HEK293 (cell line): ENCODE results near the gene TRA2A.

Experiments
- GFI1B ChIP-seq: fragments of 450-650 bp; formaldehyde crosslinking; IDR thresholded peaks from 2 replicates; pipeline ENCODE4 v1.5.1; 2016; ENCODE audit warnings: missing biosample characterization, missing genetic modification characterization
- GLIS1 ChIP-seq: fragments of 450-650 bp; formaldehyde crosslinking; IDR thresholded peaks from 2 replicates; pipeline ENCODE4 v1.5.1; 2016; ENCODE audit warnings: missing biosample characterization, missing genetic modification characterization
- OVOL3 ChIP-seq: fragments of 450-650 bp; formaldehyde crosslinking; IDR thresholded peaks from 2 replicates; pipeline ENCODE4 v1.5.1; 2016; ENCODE audit warnings: missing biosample characterization, missing genetic modification characterization
- PRDM2 ChIP-seq: fragments of 450-650 bp; formaldehyde crosslinking; IDR thresholded peaks from 2 replicates; pipeline ENCODE4 v1.5.1; 2016; ENCODE audit warnings: missing biosample characterization, missing genetic modification characterization, borderline replicate concordance
- REPIN1 ChIP-seq: fragments of 450-650 bp; formaldehyde crosslinking; IDR thresholded peaks from 2 replicates; pipeline ENCODE4 v1.5.1; 2017; ENCODE audit warnings: missing biosample characterization, missing genetic modification characterization, low read depth
- YY1 ChIP-seq: fragments of 450-650 bp; formaldehyde crosslinking; IDR thresholded peaks from 2 replicates; pipeline ENCODE4 v1.5.1; 2018; ENCODE audit warnings: missing biosample characterization, missing genetic modification characterization
- ZBTB1 ChIP-seq: fragments of 450-650 bp; formaldehyde crosslinking; IDR thresholded peaks from 2 replicates; pipeline ENCODE4 v1.5.1; 2016; ENCODE audit warnings: missing biosample characterization, missing genetic modification characterization
- ZFHX2 ChIP-seq: fragments of 450-650 bp; formaldehyde crosslinking; conservative IDR thresholded peaks from 2 replicates; pipeline ENCODE4 v1.5.1; 2016; ENCODE audit warnings: missing biosample characterization, missing genetic modification characterization
- ZFP69B ChIP-seq: fragments of 450-650 bp; formaldehyde crosslinking; IDR thresholded peaks from 2 replicates; pipeline ENCODE4 v1.5.1; 2016; ENCODE audit warnings: missing biosample characterization, missing genetic modification characterization
- ZNF121 ChIP-seq: fragments of 450-650 bp; formaldehyde crosslinking; IDR thresholded peaks from 2 replicates; pipeline ENCODE4 v1.5.1; 2016; ENCODE audit warnings: missing biosample characterization, missing genetic modification characterization
- ZNF155 ChIP-seq: fragments of 450-650 bp; formaldehyde crosslinking; IDR thresholded peaks from 2 replicates; pipeline ENCODE4 v1.5.1; 2016; ENCODE audit warnings: missing biosample characterization, missing genetic modification characterization
- ZNF174 ChIP-seq: fragments of 450-650 bp; formaldehyde crosslinking; IDR thresholded peaks from 2 replicates; pipeline ENCODE4 v1.5.0; 2017; ENCODE audit warnings: missing biosample characterization, mild to moderate bottlenecking, missing genetic modification characterization
- ZNF175 ChIP-seq: fragments of 450-650 bp; formaldehyde crosslinking; IDR thresholded peaks from 2 replicates; pipeline ENCODE4 v1.5.1; 2016; ENCODE audit warnings: missing biosample characterization, missing genetic modification characterization
- ZNF2 ChIP-seq: fragments of 450-650 bp; formaldehyde crosslinking; IDR thresholded peaks from 2 replicates; pipeline ENCODE4 v1.5.1; 2016; ENCODE audit warnings: missing biosample characterization, missing genetic modification characterization
- ZNF214 ChIP-seq: fragments of 450-650 bp; formaldehyde crosslinking; IDR thresholded peaks from 2 replicates; pipeline ENCODE4 v1.5.1; 2017; ENCODE audit warnings: missing biosample characterization, mild to moderate bottlenecking, missing genetic modification characterization, borderline replicate concordance
- ZNF221 ChIP-seq: fragments of 450-650 bp; formaldehyde crosslinking; IDR thresholded peaks from 2 replicates; pipeline ENCODE4 v1.5.1; 2017; ENCODE audit warnings: missing biosample characterization, missing genetic modification characterization, borderline replicate concordance
- ZNF266 ChIP-seq: fragments of 450-650 bp; formaldehyde crosslinking; IDR thresholded peaks from 2 replicates; pipeline ENCODE4 v1.5.1; 2016; ENCODE audit warnings: missing biosample characterization, missing genetic modification characterization, low read depth
- ZNF423 ChIP-seq: fragments of 450-650 bp; formaldehyde crosslinking; IDR thresholded peaks from 2 replicates; pipeline ENCODE4 v1.5.1; 2016; ENCODE audit warnings: missing biosample characterization, missing genetic modification characterization
- ZNF433 ChIP-seq: fragments of 450-650 bp; formaldehyde crosslinking; IDR thresholded peaks from 2 replicates; pipeline ENCODE4 v1.5.1; 2016; ENCODE audit warnings: missing biosample characterization, missing genetic modification characterization, low read depth
- ZNF48 ChIP-seq: fragments of 450-650 bp; formaldehyde crosslinking; IDR thresholded peaks from 2 replicates; pipeline ENCODE4 v1.5.1; 2016; ENCODE audit warnings: missing biosample characterization, missing genetic modification characterization
- ZNF530 ChIP-seq: fragments of 450-650 bp; formaldehyde crosslinking; IDR thresholded peaks from 2 replicates; pipeline ENCODE4 v1.5.1; 2016; ENCODE audit warnings: low read depth, missing biosample characterization, missing genetic modification characterization
- ZNF548 ChIP-seq: fragments of 450-650 bp; formaldehyde crosslinking; IDR thresholded peaks from 2 replicates; pipeline ENCODE4 v1.5.1; 2016; ENCODE audit warnings: missing biosample characterization, missing genetic modification characterization
- ZNF585B ChIP-seq: fragments of 450-650 bp; formaldehyde crosslinking; IDR thresholded peaks from 2 replicates; pipeline ENCODE4 v1.5.1; 2016; ENCODE audit warnings: missing biosample characterization, missing genetic modification characterization
- ZNF600 ChIP-seq: fragments of 450-650 bp; formaldehyde crosslinking; IDR thresholded peaks from 2 replicates; pipeline ENCODE4 v1.5.1; 2016; ENCODE audit warnings: missing biosample characterization, missing genetic modification characterization
- ZNF670 ChIP-seq: fragments of 450-650 bp; formaldehyde crosslinking; IDR thresholded peaks from 2 replicates; pipeline ENCODE4 v1.5.1; 2016; ENCODE audit warnings: missing biosample characterization, missing genetic modification characterization, low read depth
- ZNF677 ChIP-seq: fragments of 450-650 bp; IDR thresholded peaks from 2 replicates; pipeline ENCODE4 v1.5.0; 2018; ENCODE audit warnings: missing biosample characterization, mild to moderate bottlenecking, missing genetic modification characterization, moderate library complexity
- ZNF707 ChIP-seq: fragments of 450-650 bp; formaldehyde crosslinking; IDR thresholded peaks from 2 replicates; pipeline ENCODE4 v1.5.1; 2016; ENCODE audit warnings: missing biosample characterization, missing genetic modification characterization
- ZNF747 ChIP-seq: fragments of 450-650 bp; formaldehyde crosslinking; IDR thresholded peaks from 2 replicates; pipeline ENCODE4 v1.5.1; 2016; ENCODE audit warnings: missing biosample characterization, missing genetic modification characterization
- ZNF830 ChIP-seq: fragments of 450-650 bp; IDR thresholded peaks from 2 replicates; pipeline ENCODE4 v1.5.0; 2018; ENCODE audit warnings: missing biosample characterization, missing genetic modification characterization, low read depth, mild to moderate bottlenecking, moderate library complexity
- ZNF837 ChIP-seq: fragments of 450-650 bp; formaldehyde crosslinking; IDR thresholded peaks from 2 replicates; pipeline ENCODE4 v1.5.1; 2016; ENCODE audit warnings: missing biosample characterization, missing genetic modification characterization
- ZSCAN23 ChIP-seq: fragments of 450-650 bp; formaldehyde crosslinking; IDR thresholded peaks from 2 replicates; pipeline ENCODE4 v1.5.1; 2016; ENCODE audit warnings: missing biosample characterization, missing genetic modification characterization
- TF ChIP-seq, protein P1 (sequence below): fragments of 450-650 bp; formaldehyde crosslinking; IDR thresholded peaks from 2 replicates; pipeline ENCODE4 v1.5.1; 2016; ENCODE audit warnings: missing biosample characterization, missing genetic modification characterization
- TF ChIP-seq, protein P2 (sequence below): fragments of 450-650 bp; formaldehyde crosslinking; IDR thresholded peaks from 2 replicates; pipeline ENCODE4 v1.5.1; 2016; ENCODE audit warnings: missing biosample characterization, missing genetic modification characterization, borderline replicate concordance

The TRA2A gene

DNA sequence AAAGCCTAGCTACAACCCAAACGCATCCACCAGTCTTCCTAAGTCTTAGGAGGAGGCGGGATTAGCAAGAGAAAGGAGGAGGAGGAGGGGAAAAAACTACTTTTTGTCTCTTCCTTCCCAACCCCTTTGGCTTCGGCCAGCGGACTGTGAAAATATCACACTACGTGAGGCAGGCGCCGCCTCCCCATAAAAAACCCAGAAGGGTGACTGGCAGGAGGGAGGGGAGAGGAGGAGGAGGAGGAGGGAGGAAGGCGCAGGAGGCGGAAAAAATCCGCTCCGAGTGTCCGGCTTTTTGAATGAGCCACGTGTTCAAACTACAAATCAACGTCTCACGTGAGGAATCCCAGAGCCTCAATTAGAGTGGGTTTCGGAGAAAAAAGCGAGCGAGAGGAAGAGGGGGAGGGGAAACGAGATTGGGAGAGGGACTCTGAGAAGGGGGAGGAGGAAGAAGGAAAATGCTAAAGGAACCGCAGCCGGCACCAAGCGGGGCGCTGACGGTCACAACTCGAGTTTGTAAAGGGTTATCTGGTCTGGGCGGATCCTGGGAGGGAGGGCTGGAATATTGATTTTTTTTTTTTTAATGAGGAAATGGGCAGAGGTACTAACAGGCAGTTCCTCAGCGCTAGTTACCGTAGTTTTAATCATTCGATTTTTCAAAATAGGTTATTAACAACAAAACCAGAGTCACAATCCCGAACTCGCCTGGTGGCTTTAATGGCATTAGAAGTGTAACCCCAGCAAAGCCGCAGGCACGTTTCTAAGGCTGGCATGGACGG, 61.3 kb downstream of the TRA2A start, which contains the start of gene IGF2BP3 (continued):
- TF ChIP-seq OVOL3 (tag by site-specific recombination) (peak; percentile 34; the same call in 1 of the 2 replicates), ZNF266 (tag by site-specific recombination) (no peak), ZNF48 (tag by site-specific recombination) (no peak), PRDM2 (tag by site-specific recombination) (no peak), ZNF175 (tag by site-specific recombination) (no peak), ZSCAN23 (tag by site-specific recombination) (peak; percentile 77; the same call in 1 of the 2 replicates), YY1 (tag by site-specific recombination) (no peak), ZFHX2 (tag by site-specific recombination) (peak; percentile 91), ZNF174 (no peak), ZNF600 (peak; percentile 74), ZNF707 (tag by site-specific recombination) (no peak), ZNF433 (tag by site-specific recombination) (no peak), ZNF830 (tag by site-specific recombination) (no peak), ZNF530 (tag by site-specific recombination) (no peak), ZNF155 (tag by site-specific recombination) (no peak), ZNF837 (no peak), GLIS1 (tag by site-specific recombination) (no peak; the same call in 1 of the 2 replicates), GFI1B (tag by site-specific recombination) (peak; percentile 99), ZNF670 (tag by site-specific recombination) (no peak), ZBTB1 (no peak), ZNF677 (tag by site-specific recombination) (no peak), ZNF423 (tag by site-specific recombination) (0 out of 2 replicates have a peak, but pooled peaks have one; percentile 38), REPIN1 (tag by site-specific recombination) (no peak), ZNF747 (tag by site-specific recombination) (no peak), ZNF585B (tag by site-specific recombination) (no peak), ZNF221 (tag by site-specific recombination) (no peak), ZNF121 (tag by site-specific recombination) (no peak), ZNF2 (tag by site-specific recombination) (peak; percentile 81; the same call in 1 of the 2 replicates), ZFP69B (tag by site-specific recombination) (peak; percentile 55; the same call in 1 of the 2 replicates), ZNF548 (tag by site-specific recombination) (no peak), ZNF214 (no peak)
- TF ChIP-seq, protein P1, sequence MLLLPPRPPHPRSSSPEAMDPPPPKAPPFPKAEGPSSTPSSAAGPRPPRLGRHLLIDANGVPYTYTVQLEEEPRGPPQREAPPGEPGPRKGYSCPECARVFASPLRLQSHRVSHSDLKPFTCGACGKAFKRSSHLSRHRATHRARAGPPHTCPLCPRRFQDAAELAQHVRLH, result peak; percentile 66; the same call in 1 of the 2 replicates
- TF ChIP-seq, protein P2, sequence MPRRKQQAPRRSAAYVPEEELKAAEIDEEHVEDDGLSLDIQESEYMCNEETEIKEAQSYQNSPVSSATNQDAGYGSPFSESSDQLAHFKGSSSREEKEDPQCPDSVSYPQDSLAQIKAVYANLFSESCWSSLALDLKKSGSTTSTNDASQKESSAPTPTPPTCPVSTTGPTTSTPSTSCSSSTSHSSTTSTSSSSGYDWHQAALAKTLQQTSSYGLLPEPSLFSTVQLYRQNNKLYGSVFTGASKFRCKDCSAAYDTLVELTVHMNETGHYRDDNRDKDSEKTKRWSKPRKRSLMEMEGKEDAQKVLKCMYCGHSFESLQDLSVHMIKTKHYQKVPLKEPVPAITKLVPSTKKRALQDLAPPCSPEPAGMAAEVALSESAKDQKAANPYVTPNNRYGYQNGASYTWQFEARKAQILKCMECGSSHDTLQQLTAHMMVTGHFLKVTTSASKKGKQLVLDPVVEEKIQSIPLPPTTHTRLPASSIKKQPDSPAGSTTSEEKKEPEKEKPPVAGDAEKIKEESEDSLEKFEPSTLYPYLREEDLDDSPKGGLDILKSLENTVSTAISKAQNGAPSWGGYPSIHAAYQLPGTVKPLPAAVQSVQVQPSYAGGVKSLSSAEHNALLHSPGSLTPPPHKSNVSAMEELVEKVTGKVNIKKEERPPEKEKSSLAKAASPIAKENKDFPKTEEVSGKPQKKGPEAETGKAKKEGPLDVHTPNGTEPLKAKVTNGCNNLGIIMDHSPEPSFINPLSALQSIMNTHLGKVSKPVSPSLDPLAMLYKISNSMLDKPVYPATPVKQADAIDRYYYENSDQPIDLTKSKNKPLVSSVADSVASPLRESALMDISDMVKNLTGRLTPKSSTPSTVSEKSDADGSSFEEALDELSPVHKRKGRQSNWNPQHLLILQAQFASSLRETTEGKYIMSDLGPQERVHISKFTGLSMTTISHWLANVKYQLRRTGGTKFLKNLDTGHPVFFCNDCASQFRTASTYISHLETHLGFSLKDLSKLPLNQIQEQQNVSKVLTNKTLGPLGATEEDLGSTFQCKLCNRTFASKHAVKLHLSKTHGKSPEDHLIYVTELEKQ (tag by site-specific recombination), result peak; percentile 87; the same call in 1 of the 2 replicates
